MM.1S (cell line): ENCODE results near the gene KCTD11.

Experiments
- DNase-seq: peaks from one replicate; pipeline ENCODE4 v3.0.0-alpha.2; 2015
- H2AFZ ChIP-seq: fragments of 300-600 bp; sonication (generic); 2 replicates; pipeline ENCODE4 v1.6.0; 2016; ENCODE audit warnings: antibody characterized with exemption, low read length
- H3F3A ChIP-seq: fragments of 300-600 bp; sonication (generic); 2 replicates; pipeline ENCODE4 v1.6.1; 2016; ENCODE audit warnings: mild to moderate bottlenecking, antibody characterized with exemption, low read length, moderate library complexity, mixed read lengths; ENCODE audit not compliant: insufficient read depth
- H3K27ac ChIP-seq: fragments of 300-600 bp; sonication (generic); 2 replicates; pipeline ENCODE4 v1.5.1; 2016; ENCODE audit warnings: mild to moderate bottlenecking, low read length
- H3K27me3 ChIP-seq: fragments of 300-600 bp; sonication (generic); replicated peaks from 2 replicates; pipeline ENCODE4 v1.6.0; 2016; ENCODE audit warnings: low read length; ENCODE audit not compliant: insufficient read depth
- H3K36me3 ChIP-seq: fragments of 300-600 bp; sonication (generic); replicated peaks from 2 replicates; pipeline ENCODE4 v1.6.1; 2016; ENCODE audit warnings: mild to moderate bottlenecking, low read length, mixed read lengths; ENCODE audit not compliant: insufficient read depth
- H3K4me1 ChIP-seq: fragments of 300-600 bp; sonication (generic); 2 replicates; pipeline ENCODE4 v1.6.1; 2016; ENCODE audit warnings: low read length, mixed read lengths
- H3K4me2 ChIP-seq: fragments of 300-600 bp; sonication (generic); 2 replicates; pipeline ENCODE4 v1.6.0; 2016; ENCODE audit warnings: low read depth, low read length
- H3K4me3 ChIP-seq: fragments of 300-600 bp; sonication (generic); 2 replicates; pipeline ENCODE4 v1.5.1; 2016; ENCODE audit warnings: low read length, mixed read lengths
- H3K79me2 ChIP-seq: fragments of 300-600 bp; sonication (generic); 2 replicates; pipeline ENCODE4 v1.6.1; 2016; ENCODE audit warnings: mixed run types, low read length, mixed read lengths
- H3K9ac ChIP-seq: fragments of 300-600 bp; sonication (generic); 2 replicates; pipeline ENCODE4 v1.6.1; 2016; ENCODE audit warnings: low read length, mixed read lengths
- H3K9me2 ChIP-seq: fragments of 300-600 bp; sonication (generic); replicated peaks from 2 replicates; pipeline ENCODE4 v1.6.1; 2016; ENCODE audit warnings: mild to moderate bottlenecking, low read length, mixed read lengths; ENCODE audit not compliant: insufficient read depth
- H3K9me3 ChIP-seq: fragments of 300-600 bp; sonication (generic); replicated peaks from 2 replicates; pipeline ENCODE4 v1.6.1; 2016; ENCODE audit warnings: mild to moderate bottlenecking, low read length, mixed read lengths; ENCODE audit not compliant: insufficient read depth
- H4K20me1 ChIP-seq: fragments of 300-600 bp; sonication (generic); 2 replicates; pipeline ENCODE4 v1.6.1; 2016; ENCODE audit warnings: mild to moderate bottlenecking, low read length, moderate library complexity, mixed read lengths; ENCODE audit not compliant: insufficient read depth
- EZH2 ChIP-seq: fragments of 300-600 bp; sonication (generic); optimal IDR thresholded peaks from 2 replicates; pipeline ENCODE3; 2017; ENCODE audit warnings: low read depth, mild to moderate bottlenecking, antibody characterized with exemption, low read length, mixed read lengths
- EZH2phosphoT487 ChIP-seq: fragments of 300-600 bp; sonication (generic); IDR thresholded peaks from 2 replicates; pipeline ENCODE4 v1.6.1; 2018; ENCODE audit warnings: antibody characterized with exemption, low read length
- TF ChIP-seq, protein P1 (sequence below): fragments of 300-600 bp; sonication (generic); IDR thresholded peaks from 2 replicates; pipeline ENCODE4 v1.5.1; 2016; ENCODE audit warnings: antibody characterized with exemption, low read length, mixed read lengths

KCTD11 gene

GRCh38 chr17:7348478-7349242, 3.3 kb upstream of the KCTD11 start:
- Histone ChIP-seq H3K27me3 (no peaks in the 10 kb centered on the region), H3K9ac (no peak overlapping the region), H3K4me3 (no peak overlapping the region), H3K79me2 (no peaks in the 10 kb centered on the region), H3K9me3 (no peaks in the 10 kb centered on the region), H3K4me1 (peaks cover 5% of the 10 kb centered on the region; the same call in 1 of the 2 replicates), H4K20me1 (no peaks in the 10 kb centered on the region), H2AFZ (no peak overlapping the region), H3K27ac (no peak overlapping the region), H3F3A (0 out of 2 replicates have a peak, but pooled peaks cover 6% of the 10 kb centered on the region), H3K4me2 (no peak overlapping the region), H3K9me2 (no peaks in the 10 kb centered on the region), H3K36me3 (no peaks in the 10 kb centered on the region)
- no peak for DNase-seq
- no peak for TF ChIP-seq EZH2
- TF ChIP-seq, protein P1, sequence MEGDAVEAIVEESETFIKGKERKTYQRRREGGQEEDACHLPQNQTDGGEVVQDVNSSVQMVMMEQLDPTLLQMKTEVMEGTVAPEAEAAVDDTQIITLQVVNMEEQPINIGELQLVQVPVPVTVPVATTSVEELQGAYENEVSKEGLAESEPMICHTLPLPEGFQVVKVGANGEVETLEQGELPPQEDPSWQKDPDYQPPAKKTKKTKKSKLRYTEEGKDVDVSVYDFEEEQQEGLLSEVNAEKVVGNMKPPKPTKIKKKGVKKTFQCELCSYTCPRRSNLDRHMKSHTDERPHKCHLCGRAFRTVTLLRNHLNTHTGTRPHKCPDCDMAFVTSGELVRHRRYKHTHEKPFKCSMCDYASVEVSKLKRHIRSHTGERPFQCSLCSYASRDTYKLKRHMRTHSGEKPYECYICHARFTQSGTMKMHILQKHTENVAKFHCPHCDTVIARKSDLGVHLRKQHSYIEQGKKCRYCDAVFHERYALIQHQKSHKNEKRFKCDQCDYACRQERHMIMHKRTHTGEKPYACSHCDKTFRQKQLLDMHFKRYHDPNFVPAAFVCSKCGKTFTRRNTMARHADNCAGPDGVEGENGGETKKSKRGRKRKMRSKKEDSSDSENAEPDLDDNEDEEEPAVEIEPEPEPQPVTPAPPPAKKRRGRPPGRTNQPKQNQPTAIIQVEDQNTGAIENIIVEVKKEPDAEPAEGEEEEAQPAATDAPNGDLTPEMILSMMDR, result no peak
- TF ChIP-seq EZH2phosphoT487, result no peak

DNA sequence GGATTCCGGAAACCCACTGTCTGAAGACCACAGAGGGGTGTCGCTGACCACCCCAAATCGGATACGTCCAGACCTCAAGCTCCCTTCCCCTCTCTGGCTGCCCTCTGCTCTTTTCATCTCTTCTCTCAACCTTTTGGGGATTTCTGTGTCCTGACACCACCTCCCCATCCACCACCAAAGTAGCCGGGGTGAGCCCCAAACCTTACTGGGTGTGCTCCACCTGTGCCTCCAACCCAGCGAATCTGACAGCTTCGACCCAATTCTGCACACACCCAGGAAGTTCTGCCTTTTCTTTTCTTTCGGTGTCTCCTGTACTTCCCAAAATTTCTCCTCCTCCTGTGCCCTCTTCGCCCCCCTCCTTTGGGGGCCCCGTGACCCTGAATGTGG, 534 bp downstream of the KCTD11 start:
- Histone ChIP-seq H3K79me2 (no peaks in the 10 kb centered on the region), H3K27ac (no peak overlapping the region), H3K27me3 (peaks cover 7% of the 10 kb centered on the region; the same call in 1 of the 2 replicates), H3K9me3 (no peaks in the 10 kb centered on the region), H3K4me1 (peaks cover 5% of the 10 kb centered on the region; the same call in 1 of the 2 replicates), H3K36me3 (no peaks in the 10 kb centered on the region), H3K9ac (peak overlapping the region; percentile 67; the same call in 1 of the 2 replicates), H3F3A (0 out of 2 replicates have a peak, but pooled peaks cover 6% of the 10 kb centered on the region), H2AFZ (peak overlapping the region; percentile 98), H3K4me2 (peak overlapping the region; percentile 98), H3K9me2 (no peaks in the 10 kb centered on the region), H4K20me1 (no peaks in the 10 kb centered on the region), H3K4me3 (peak overlapping the region; percentile 82)
- DNase-seq, result peak; percentile 27
- TF ChIP-seq EZH2phosphoT487, result no peak
- no peak for TF ChIP-seq EZH2
- TF ChIP-seq, protein P1, result no peak

DNA sequence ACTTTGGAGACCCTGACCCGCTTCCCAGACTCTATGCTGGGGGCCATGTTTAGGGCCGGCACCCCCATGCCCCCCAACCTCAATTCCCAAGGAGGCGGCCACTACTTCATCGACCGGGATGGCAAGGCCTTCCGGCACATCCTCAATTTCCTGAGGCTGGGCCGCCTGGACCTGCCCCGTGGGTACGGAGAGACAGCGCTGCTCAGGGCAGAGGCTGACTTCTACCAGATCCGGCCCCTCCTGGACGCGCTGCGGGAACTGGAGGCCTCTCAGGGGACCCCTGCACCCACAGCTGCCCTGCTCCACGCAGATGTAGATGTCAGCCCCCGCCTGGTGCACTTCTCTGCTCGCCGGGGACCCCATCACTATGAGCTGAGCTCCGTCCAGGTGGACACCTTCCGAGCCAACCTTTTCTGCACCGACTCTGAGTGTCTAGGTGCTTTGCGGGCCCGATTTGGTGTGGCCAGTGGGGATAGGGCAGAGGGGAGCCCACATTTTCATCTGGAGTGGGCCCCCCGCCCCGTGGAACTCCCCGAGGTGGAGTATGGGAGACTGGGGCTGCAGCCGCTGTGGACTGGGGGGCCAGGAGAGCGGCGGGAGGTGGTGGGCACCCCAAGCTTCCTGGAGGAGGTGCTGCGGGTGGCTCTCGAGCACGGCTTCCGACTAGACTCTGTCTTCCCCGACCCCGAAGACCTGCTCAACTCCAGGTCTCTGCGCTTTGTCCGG, 1.1 kb downstream of the KCTD11 start:
- Histone ChIP-seq H4K20me1 (no peaks in the 10 kb centered on the region), H3K9me2 (no peaks in the 10 kb centered on the region), H3K9ac (no peak overlapping the region), H3K4me1 (peaks cover 5% of the 10 kb centered on the region; the same call in 1 of the 2 replicates), H3K79me2 (no peaks in the 10 kb centered on the region), H3K4me3 (no peak overlapping the region), H3K27me3 (peaks cover 7% of the 10 kb centered on the region; the same call in 1 of the 2 replicates), H3K4me2 (peak overlapping the region; percentile 98; the same call in 1 of the 2 replicates), H3K9me3 (no peaks in the 10 kb centered on the region), H2AFZ (no peak overlapping the region), H3K36me3 (no peaks in the 10 kb centered on the region), H3K27ac (no peak overlapping the region), H3F3A (0 out of 2 replicates have a peak, but pooled peaks cover 6% of the 10 kb centered on the region)
- DNase-seq, result no peak
- TF ChIP-seq, protein P1, result no peak
- TF ChIP-seq EZH2phosphoT487, result no peak
- no peak for TF ChIP-seq EZH2
